K562 (cell line): ENCODE results near the gene DISC1. TPM values are rescaled to one million over a fixed set of nuclear protein-coding genes. Genes with fewer than 3 reads are reported as not detected.
A peak's percentile ranks its signal among the peaks of the same experiment; 100 is the strongest.

Experiments
- ATAC-seq: fragments of 200-7000 bp; cut with Tn5 transposase; 3 replicates; pipeline ENCODE4 v1.9.1; 2020; ENCODE audit warnings: moderate library complexity
- BruUV-seq: library from RNA; stranded (reverse); fragments of 400-500 nt; replicated peaks from 2 replicates; lab custom pipeline; 2021; lab: Mats Ljungman, UMichigan
- CTCF ChIA-PET: fragments of 300-600 bp; formaldehyde crosslinking; extraction: SDS; loops from one replicate; lab custom pipeline; 2021; ENCODE audit warnings: low intra/inter-chr PET ratio; lab: Yijun Ruan, JAX
- POLR2A ChIA-PET: fragments of 300-600, 350-650 bp; sonication (Branson Sonifier 250); formaldehyde crosslinking; extraction: SDS; loops from one replicate; lab custom pipeline; 2021; ENCODE audit warnings: antibody characterized with exemption, inconsistent platforms; lab: Yijun Ruan, JAX
- DNase-seq, 4 experiments: peaks; one replicate each; pipeline versions ENCODE4 v3.0.0 to v3.0.0-alpha.2; 2011 to 2018; ENCODE audit warnings: low spot score in 3 of 4, mixed read lengths in 3 of 4; ENCODE audit errors: extremely low read depth in 1 of 4
- FAIRE-seq: peaks from 2 replicates; lab custom pipeline; 2011; peaks lifted over from hg19 to GRCh38; lab: Jason Lieb, UNC
- H2AFZ ChIP-seq: 2 replicates; pipeline ENCODE4 v1.6.0; 2011; ENCODE audit warnings: low read depth, low read length, control low read depth, inconsistent platforms
- H3K27ac ChIP-seq: fragments of 200-600 bp; 3 replicates; pipeline ENCODE4 v1.8.0; 2011; ENCODE audit warnings: low read depth, mild to moderate bottlenecking, control low read depth, inconsistent platforms, low read length, moderate library complexity, mixed read lengths; ENCODE audit errors: extremely low read depth
- H3K27me3 ChIP-seq, 2 experiments: fragments of 300-600 bp in 1 of 2; 2 replicates in 1 of 2; 3 replicates in 1 of 2; pipeline versions ENCODE4 v1.6.0 to v1.8.0; 2011; ENCODE audit warnings: inconsistent platforms in 2 of 2, low read length in 2 of 2, mild to moderate bottlenecking in 1 of 2, mixed read lengths in 1 of 2, moderate library complexity in 1 of 2; ENCODE audit not compliant: control insufficient read depth in 2 of 2, insufficient read depth in 2 of 2
- H3K36me3 ChIP-seq: fragments of 300-600 bp; 3 replicates; pipeline ENCODE4 v1.8.0; 2011; ENCODE audit warnings: mild to moderate bottlenecking, low read length, inconsistent platforms; ENCODE audit not compliant: control insufficient read depth, insufficient read depth
- H3K4me1 ChIP-seq, 2 experiments: fragments of 200-600 bp in 1 of 2; replicated peaks in 1 of 2; 2 replicates in 1 of 2; 3 replicates in 1 of 2; pipeline versions ENCODE4 v1.5.1 to v1.8.0; 2011; ENCODE audit warnings: inconsistent platforms in 2 of 2, low read length in 2 of 2, mild to moderate bottlenecking in 1 of 2, mixed read lengths in 1 of 2, moderate library complexity in 1 of 2; ENCODE audit not compliant: control insufficient read depth in 2 of 2, insufficient read depth in 2 of 2
- H3K4me2 ChIP-seq: 2 replicates; pipeline ENCODE4 v1.6.1; 2011; ENCODE audit warnings: low read length, control low read depth, inconsistent platforms, mixed read lengths; ENCODE audit not compliant: insufficient read depth
- H3K4me3 ChIP-seq: fragments of 200-600 bp; sonication (generic), shearing (Covaris generic); 2 replicates; pipeline ENCODE4 v1.5.1; 2016; ENCODE audit warnings: control low read depth, inconsistent platforms
- H3K79me2 ChIP-seq: fragments of 200-600 bp; 3 replicates; pipeline ENCODE4 v1.8.0; 2011; ENCODE audit warnings: low read length, inconsistent platforms; ENCODE audit not compliant: control insufficient read depth, insufficient read depth
- H3K9ac ChIP-seq, 2 experiments: 2 replicates each; pipeline versions ENCODE4 v1.6.0 to v1.6.1; 2011; ENCODE audit warnings: low read depth in 2 of 2, low read length in 2 of 2, control low read depth in 1 of 2, inconsistent platforms in 1 of 2, mild to moderate bottlenecking in 1 of 2, mixed read lengths in 1 of 2; ENCODE audit not compliant: insufficient read depth in 1 of 2
- H3K9me1 ChIP-seq: one replicate; pipeline ENCODE4 v1.6.0; 2011; ENCODE audit warnings: inconsistent platforms, mild to moderate bottlenecking, low read length, moderate library complexity; ENCODE audit not compliant: control insufficient read depth, insufficient read depth
- H3K9me3 ChIP-seq: replicated peaks from 2 replicates; pipeline ENCODE4 v1.5.1; 2011; ENCODE audit warnings: low read depth, low read length, inconsistent platforms; ENCODE audit not compliant: control insufficient read depth, insufficient read depth
- H4K20me1 ChIP-seq: replicated peaks from 2 replicates; pipeline ENCODE4 v1.6.1; 2011; ENCODE audit warnings: low read length, inconsistent platforms, mixed read lengths; ENCODE audit not compliant: control insufficient read depth, insufficient read depth
- C11orf30 ChIP-seq: fragments of 450-650 bp; IDR thresholded peaks from 2 replicates; pipeline ENCODE4 v1.6.1; 2016; ENCODE audit warnings: low read depth, mild to moderate bottlenecking
- CBFA2T2 ChIP-seq: fragments of 450-650 bp; conservative IDR thresholded peaks from 2 replicates; pipeline ENCODE4 v1.6.1; 2017; ENCODE audit warnings: mild to moderate bottlenecking
- E2F8 ChIP-seq: fragments of 450-650 bp; IDR thresholded peaks from 2 replicates; pipeline ENCODE4 v1.7.1; 2018; ENCODE audit warnings: mild to moderate bottlenecking, low read depth; ENCODE audit not compliant: partially characterized antibody
- MAFG ChIP-seq: fragments of 450-650 bp; conservative IDR thresholded peaks from 2 replicates; pipeline ENCODE4 v1.6.1; 2016; ENCODE audit warnings: missing genetic modification characterization, missing compliant biosample characterization
- MED1 ChIP-seq: sonication (generic); formaldehyde crosslinking; IDR thresholded peaks from 2 replicates; pipeline ENCODE4 v1.8.1; 2023; ENCODE audit warnings: missing genetic modification reagents, borderline replicate concordance
- MXD1 ChIP-seq: fragments of 250-450 bp; sonication (Bioruptor Pico); IDR thresholded peaks from 2 replicates; pipeline ENCODE4 v1.8.0; 2021; ENCODE audit warnings: borderline replicate concordance, mild to moderate bottlenecking, moderate library complexity; ENCODE audit not compliant: poor library complexity, severe bottlenecking
- MYBL2 ChIP-seq, 2 experiments: fragments of 450-650 bp in 1 of 2; sonication (generic) in 1 of 2; formaldehyde crosslinking in 1 of 2; IDR thresholded peaks; 2 replicates each; pipeline versions ENCODE4 v1.6.1 to v1.8.1; 2017 to 2022; ENCODE audit warnings: borderline replicate concordance in 1 of 2, inconsistent platforms in 1 of 2, low read depth in 1 of 2, mild to moderate bottlenecking in 1 of 2, missing genetic modification reagents in 1 of 2, moderate library complexity in 1 of 2
- POLR2AphosphoS5 ChIP-seq: IDR thresholded peaks from 2 replicates; pipeline ENCODE4 v1.6.1; 2011; ENCODE audit warnings: mild to moderate bottlenecking, low read depth, low read length, moderate library complexity; ENCODE audit not compliant: control insufficient read depth, insufficient read depth
- RAD51 ChIP-seq: fragments of 450-650 bp; IDR thresholded peaks from 2 replicates; pipeline ENCODE4 v1.7.1; 2016; ENCODE audit warnings: low read depth, mild to moderate bottlenecking, borderline replicate concordance
- RFX1 ChIP-seq: fragments of 450-650 bp; IDR thresholded peaks from 2 replicates; pipeline ENCODE4 v1.6.1; 2016; ENCODE audit warnings: mild to moderate bottlenecking, moderate library complexity
- ZNF41 ChIP-seq: fragments of 250-450 bp; sonication (Bioruptor Pico); conservative IDR thresholded peaks from 2 replicates; pipeline ENCODE4 v1.4.0; 2020; ENCODE audit warnings: mild to moderate bottlenecking
- ZNF830 ChIP-seq: fragments of 250-450 bp; sonication (Bioruptor Pico); IDR thresholded peaks from 2 replicates; pipeline ENCODE4 v1.5.0; 2021; ENCODE audit warnings: mild to moderate bottlenecking
- WGBS: fragments of 100-300 bp; shearing (Covaris generic); methylation state at CpG from one replicate; pipeline ENCODE4 v1.1.6; 2016; ENCODE audit warnings: low coverage, mixed read lengths; ENCODE audit not compliant: insufficient coverage; ENCODE audit errors: missing lambda C conversion rate; 5-methylcytosine and 5-hydroxymethylcytosine counted together
- in situ Hi-C: fragments of 300-500 bp; cut with MboI; formaldehyde crosslinking; loops from 4 replicates; pipeline ENCODE4 v1.15.0; 2018; ENCODE audit warnings: inconsistent platforms, mixed read lengths
- intact Hi-C: fragments of 100-400 bp; cut with micrococcal nuclease; formaldehyde crosslinking; loops from 2 replicates; pipeline ENCODE4 v1.14.2; 2022
- polyA plus RNA-seq, 8 experiments: library from polyadenylated mRNA; depleted of rRNA in 4 of 8; stranded (reverse) in 5 of 8; unstranded in 3 of 8; fragments of >200 nt; fragmentation: Nextera tagmentation in 2 of 8; fragmentation: Illumina TruSeq in 1 of 8; extraction: Ambion mirVana in 2 of 8; extraction: Trizol in 1 of 8; gene quantifications; 2 replicates each; pipeline versions ENCODE4 v1.2.1 to v1.2.3, GENCODE V29; 2011 to 2014; ENCODE audit warnings: inconsistent platforms in 1 of 8, missing spikeins in 1 of 8
- total RNA-seq, 7 experiments: library from RNA; depleted of rRNA in 6 of 7; stranded (reverse); fragments of >200 nt in 6 of 7; fragmentation: Illumina TruSeq in 2 of 7; extraction: Trizol in 2 of 7; gene quantifications; 2 replicates each; pipeline versions ENCODE4 v1.2.1 to v1.2.3, GENCODE V29; 2011 to 2021; ENCODE audit warnings: low replicate concordance in 1 of 7
- TF ChIP-seq, protein P1 (sequence below): fragments of 250-450 bp; sonication (Bioruptor Pico); IDR thresholded peaks from 2 replicates; pipeline ENCODE4 v1.4.0; 2020; ENCODE audit warnings: mild to moderate bottlenecking
- TF ChIP-seq, protein P2 (sequence below): fragments of 450-650 bp; formaldehyde crosslinking; IDR thresholded peaks from 2 replicates; pipeline ENCODE4 v1.4.0; 2020; ENCODE audit warnings: mild to moderate bottlenecking, mixed read lengths
- TF ChIP-seq, protein P3 (sequence below): sonication (generic); formaldehyde crosslinking; IDR thresholded peaks from 2 replicates; pipeline ENCODE4 v1.8.0; 2022; ENCODE audit warnings: mild to moderate bottlenecking, missing genetic modification reagents

Gene DISC1
- total and polyA plus RNA-seq, 9 of the 15 experiments (the other 6 are each of a cell fraction or from before 2014, with no cell fraction given): 0.01 to 0.11 (median 0.08) TPM; not detected in 1

DNA sequence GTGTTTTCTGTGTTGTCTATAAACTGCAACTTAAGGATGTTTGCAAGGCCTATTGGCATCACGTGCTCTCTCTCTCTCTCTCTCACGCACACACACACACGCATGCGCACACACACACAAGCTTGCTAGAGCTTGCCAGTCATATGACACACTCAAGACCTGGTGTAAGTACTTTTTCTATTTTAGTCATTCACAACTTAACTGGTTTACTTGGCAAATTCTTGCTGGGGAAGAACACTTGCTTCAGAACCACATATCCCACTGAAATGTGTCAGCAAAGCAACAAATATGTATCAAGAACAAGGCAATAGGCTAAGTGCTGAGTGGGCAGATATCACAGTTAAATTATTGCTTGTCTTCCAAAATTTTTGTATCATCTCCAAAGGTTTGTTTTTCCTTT is 107.8 kb downstream of the DISC1 start:
- Histone ChIP-seq H4K20me1 (no peaks in the 10 kb centered on the region), H3K27me3 (no peaks in the 10 kb centered on the region), H3K4me2 (no peak overlapping the region), H3K4me3 (no peak overlapping the region), H3K9ac (no peak overlapping the region), H3K79me2 (no peaks in the 10 kb centered on the region), H3K9me1 (no peaks in the 10 kb centered on the region), H3K36me3 (no peaks in the 10 kb centered on the region), H2AFZ (no peak overlapping the region), H3K27ac (no peak overlapping the region), H3K4me1 (no peaks in the 10 kb centered on the region), H3K9me3 (no peaks in the 10 kb centered on the region)
- CTCF ChIA-PET: interaction anchor here (0.6 kb wide), 1 partner anchor 721 kb away, joined by 3 read pairs; no protein-coding TSS in a partner anchor
- intact Hi-C loops (no loop called here), in situ Hi-C loops (loop anchor here (25.0 kb wide), 1 partner anchor 1503 kb away; no protein-coding TSS in a partner anchor)
- POLR2A ChIA-PET: no interaction called here
- 0% methylated on average over 4 of the region's 4 CpGs for WGBS
- BruUV-seq: no TSS peak
- ATAC-seq: no peak
- no peak for FAIRE-seq
- DNase-seq: no peak
- TF ChIP-seq, protein P1, sequence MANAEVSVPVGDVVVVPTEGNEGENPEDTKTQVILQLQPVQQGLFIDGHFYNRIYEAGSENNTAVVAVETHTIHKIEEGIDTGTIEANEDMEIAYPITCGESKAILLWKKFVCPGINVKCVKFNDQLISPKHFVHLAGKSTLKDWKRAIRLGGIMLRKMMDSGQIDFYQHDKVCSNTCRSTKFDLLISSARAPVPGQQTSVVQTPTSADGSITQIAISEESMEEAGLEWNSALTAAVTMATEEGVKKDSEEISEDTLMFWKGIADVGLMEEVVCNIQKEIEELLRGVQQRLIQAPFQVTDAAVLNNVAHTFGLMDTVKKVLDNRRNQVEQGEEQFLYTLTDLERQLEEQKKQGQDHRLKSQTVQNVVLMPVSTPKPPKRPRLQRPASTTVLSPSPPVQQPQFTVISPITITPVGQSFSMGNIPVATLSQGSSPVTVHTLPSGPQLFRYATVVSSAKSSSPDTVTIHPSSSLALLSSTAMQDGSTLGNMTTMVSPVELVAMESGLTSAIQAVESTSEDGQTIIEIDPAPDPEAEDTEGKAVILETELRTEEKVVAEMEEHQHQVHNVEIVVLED (CRISPR knock-in tag): no peak
- TF ChIP-seq CBFA2T2 (0 out of 2 replicates have a peak, but pooled peaks have one; percentile 7), E2F8 (no peak), RAD51 (0 out of 2 replicates have a peak, but pooled peaks have one; percentile 32), C11orf30 (peak; percentile 70), MED1 (CRISPR knock-in tag) (no peak), MAFG (tag) (peak; percentile 73), RFX1 (no peak), ZNF830 (no peak), MYBL2 (IDR thresholded peaks at IDR 0.05; ENCODE audit: low read depth) (no peak), MYBL2 (CRISPR knock-in tag; IDR thresholded peaks at IDR 0.05; ENCODE audit: borderline replicate concordance) (no peak), ZNF41 (no peak), POLR2AphosphoS5 (no peak), MXD1 (CRISPR knock-in tag) (no peak)
- TF ChIP-seq, protein P2, sequence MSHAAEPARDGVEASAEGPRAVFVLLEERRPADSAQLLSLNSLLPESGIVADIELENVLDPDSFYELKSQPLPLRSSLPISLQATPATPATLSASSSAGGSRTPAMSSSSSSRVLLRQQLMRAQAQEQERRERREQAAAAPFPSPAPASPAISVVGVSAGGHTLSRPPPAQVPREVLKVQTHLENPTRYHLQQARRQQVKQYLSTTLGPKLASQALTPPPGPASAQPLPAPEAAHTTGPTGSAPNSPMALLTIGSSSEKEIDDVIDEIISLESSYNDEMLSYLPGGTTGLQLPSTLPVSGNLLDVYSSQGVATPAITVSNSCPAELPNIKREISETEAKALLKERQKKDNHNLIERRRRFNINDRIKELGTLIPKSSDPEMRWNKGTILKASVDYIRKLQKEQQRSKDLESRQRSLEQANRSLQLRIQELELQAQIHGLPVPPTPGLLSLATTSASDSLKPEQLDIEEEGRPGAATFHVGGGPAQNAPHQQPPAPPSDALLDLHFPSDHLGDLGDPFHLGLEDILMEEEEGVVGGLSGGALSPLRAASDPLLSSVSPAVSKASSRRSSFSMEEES (CRISPR knock-in tag): peak; percentile 78
- TF ChIP-seq, protein P3, sequence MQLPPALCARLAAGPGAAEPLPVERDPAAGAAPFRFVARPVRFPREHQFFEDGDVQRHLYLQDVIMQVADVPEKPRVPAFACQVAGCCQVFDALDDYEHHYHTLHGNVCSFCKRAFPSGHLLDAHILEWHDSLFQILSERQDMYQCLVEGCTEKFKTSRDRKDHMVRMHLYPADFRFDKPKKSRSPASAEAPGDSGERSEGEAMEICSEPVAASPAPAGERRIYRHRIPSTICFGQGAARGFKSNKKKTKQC (CRISPR knock-in tag): no peak
